ENCODE data around the gene HSPBAP1. TPM values are rescaled to one million over a fixed set of nuclear protein-coding genes. Genes with fewer than 3 reads are reported as not detected.

Gene HSPBAP1
- total RNA-seq, 2 experiments from 2014 or later, result 4.0 to 4.2 TPM

- intact Hi-C loops (cut with micrococcal nuclease), result no loop called here
- POLR2A ChIA-PET, result no interaction called here
- ATAC-seq, result no peak
- DNase-seq, result no peak
- H3K9me3 Mint-ChIP-seq, result no peaks in the 10 kb centered on the region
- H3K27ac Mint-ChIP-seq, result no peak overlapping the region
- H3K4me1 Mint-ChIP-seq (ENCODE audit: low read depth), result peaks cover 3% of the 10 kb centered on the region
- CTCF ChIA-PET, result no interaction called here
- H3K4me3 Mint-ChIP-seq, result no peak overlapping the region
- TF ChIP-seq CTCF (IDR thresholded peaks at IDR 0.05), result no peak
- no peaks in the 10 kb centered on the region for H3K27me3 Mint-ChIP-seq
- H3K36me3 Mint-ChIP-seq (ENCODE audit: low read depth), result peaks cover 5% of the 10 kb centered on the region
Observed at GRCh38 chr3:122777563-122777962, 16.1 kb downstream of the HSPBAP1 start.

- DNase-seq, result no peak
- Mint-ChIP-seq H3K9me3 (no peaks in the 10 kb centered on the region), H3K36me3 (ENCODE audit: low read depth) (peaks cover 5% of the 10 kb centered on the region), H3K27ac (no peak overlapping the region), H3K4me3 (no peak overlapping the region), H3K27me3 (no peaks in the 10 kb centered on the region), H3K4me1 (ENCODE audit: low read depth) (peaks cover 3% of the 10 kb centered on the region)
- no peak for TF ChIP-seq CTCF (IDR thresholded peaks at IDR 0.05)
- ChIA-PET CTCF (interaction anchor here (1.1 to 1.3 kb wide), 3 partner anchors 17 to 77 kb away, joined by 3 to 4 read pairs (median 3); partner anchors contain the start of gene HSPBAP1), POLR2A (no interaction called here)
- ATAC-seq, result no peak
- intact Hi-C loops (cut with micrococcal nuclease), result no loop called here
Observed at GRCh38 chr3:122776675-122777468, 16.8 kb downstream of the HSPBAP1 start.

GRCh38 chr3:122774564-122774963 lies 19.1 kb downstream of the HSPBAP1 start:
- TF ChIP-seq CTCF (IDR thresholded peaks at IDR 0.05), result no peak
- intact Hi-C loops (cut with micrococcal nuclease), result no loop called here
- no peak for DNase-seq
- no peaks in the 10 kb centered on the region for H3K9me3 Mint-ChIP-seq
- H3K36me3 Mint-ChIP-seq (ENCODE audit: low read depth), result peaks cover 3% of the 10 kb centered on the region
- ChIA-PET CTCF (interaction anchor here (1.4 to 1.5 kb wide), 2 partner anchors 10 to 20 kb away, joined by 3 to 5 read pairs; no protein-coding TSS in a partner anchor), POLR2A (no interaction called here)
- H3K4me3 Mint-ChIP-seq, result no peak overlapping the region
- H3K4me1 Mint-ChIP-seq (ENCODE audit: low read depth), result peaks cover 3% of the 10 kb centered on the region
- ATAC-seq, result peak; percentile 67
- no peak overlapping the region for H3K27ac Mint-ChIP-seq
- no peaks in the 10 kb centered on the region for H3K27me3 Mint-ChIP-seq

GRCh38 chr3:122773944-122774509 lies 19.6 kb downstream of the HSPBAP1 start:
- Mint-ChIP-seq H3K27ac (peak overlapping the region; percentile 26), H3K4me1 (ENCODE audit: low read depth) (peaks cover 3% of the 10 kb centered on the region), H3K9me3 (no peaks in the 10 kb centered on the region), H3K36me3 (ENCODE audit: low read depth) (peaks cover 3% of the 10 kb centered on the region), H3K4me3 (no peak overlapping the region), H3K27me3 (no peaks in the 10 kb centered on the region)
- no peak for ATAC-seq
- CTCF ChIA-PET, result interaction anchor here (1.4 to 1.5 kb wide), 2 partner anchors 10 to 19 kb away, joined by 3 to 5 read pairs; no protein-coding TSS in a partner anchor
- intact Hi-C loops (cut with micrococcal nuclease), result no loop called here
- POLR2A ChIA-PET, result no interaction called here
- no peak for TF ChIP-seq CTCF (IDR thresholded peaks at IDR 0.05)
- DNase-seq, result no peak

- Mint-ChIP-seq H3K4me1 (ENCODE audit: low read depth) (peaks cover 3% of the 10 kb centered on the region), H3K36me3 (ENCODE audit: low read depth) (peaks cover 5% of the 10 kb centered on the region), H3K27ac (no peak overlapping the region), H3K9me3 (no peaks in the 10 kb centered on the region), H3K4me3 (no peak overlapping the region), H3K27me3 (no peaks in the 10 kb centered on the region)
- CTCF ChIA-PET, result interaction anchor here (0.8 to 1.1 kb wide), 2 partner anchors 9 to 18 kb away, joined by 3 to 7 read pairs; no protein-coding TSS in a partner anchor
- POLR2A ChIA-PET, result interaction anchor here (0.7 kb wide), 1 partner anchor 276 kb away, joined by 3 read pairs; no protein-coding TSS in a partner anchor
- no peak for DNase-seq
- no peak for ATAC-seq
- TF ChIP-seq CTCF (IDR thresholded peaks at IDR 0.05), result no peak
- intact Hi-C loops (cut with micrococcal nuclease), result no loop called here
Observed at GRCh38 chr3:122772827-122773226, 20.8 kb downstream of the HSPBAP1 start.

Data from activated CD8-positive, alpha-beta T cell treated with anti-CD3 and anti-CD28 coated beads for 36 hours (primary cell).